ENCODE results near the gene PRKCQ. TPM values are rescaled to one million over a fixed set of nuclear protein-coding genes. Genes with fewer than 3 reads are reported as not detected.

PRKCQ gene
- total RNA-seq, 1 experiment from 2014 or later, result 12.1 TPM

GRCh38 chr10:6520138-6520537, 59.9 kb downstream of the PRKCQ start:
- no peaks in the 10 kb centered on the region; the same call in 1 of the 2 replicates for H3K79me2 ChIP-seq (ENCODE audit: insufficient read depth, low read length)
- no CpG with 5 or more reads among the region's 10 CpGs for WGBS (ENCODE audit: extremely low coverage, insufficient read length, low lambda C conversion rate)
- H3K27me3 Mint-ChIP-seq (ENCODE audit: low read depth), result no peaks in the 10 kb centered on the region
- H4K8ac ChIP-seq (replicated peaks; ENCODE audit: insufficient read length, low read depth, low read length), result no peak overlapping the region
- H2BK12ac ChIP-seq (ENCODE audit: insufficient read length, low read depth, low read length), result no peak overlapping the region
- H3K56ac ChIP-seq (ENCODE audit: insufficient read length, low read depth, low read length), result no peak overlapping the region
- H3K4me2 ChIP-seq (ENCODE audit: insufficient read depth, insufficient read length, low read length), result no peak overlapping the region
- H3T11ph ChIP-seq (ENCODE audit: low read length), result no peak overlapping the region
- no peaks in the 10 kb centered on the region for H4K20me1 ChIP-seq (ENCODE audit: control insufficient read depth, insufficient read depth, insufficient read length)
- H3K36me3 Mint-ChIP-seq (ENCODE audit: insufficient read depth in 1 of 3, low read depth in 3 of 3), result no peaks in the 10 kb centered on the region; a peak in 1 of 7 replicates
- H4K91ac ChIP-seq (ENCODE audit: insufficient read length, low read depth, low read length), result no peak overlapping the region
- H4K5ac ChIP-seq (ENCODE audit: insufficient read length, low read depth, low read length), result no peak overlapping the region
- no peak overlapping the region for H2AK5ac ChIP-seq (ENCODE audit: insufficient read length, low read length)
- H3K4me1 ChIP-seq (ENCODE audit: insufficient read depth, low read length), result no peaks in the 10 kb centered on the region
- no peak for DNase-seq
- no peak overlapping the region for H3K23ac ChIP-seq (ENCODE audit: insufficient read length, low read depth, low read length)
- H3K27me3 ChIP-seq (ENCODE audit: insufficient read depth, low read length), result no peaks in the 10 kb centered on the region
- no peak overlapping the region for H2BK15ac ChIP-seq (ENCODE audit: low read depth, low read length)
- H3K23me2 ChIP-seq (ENCODE audit: insufficient read length, low read depth, low read length, poor library complexity, severe bottlenecking), result no peaks in the 10 kb centered on the region
- no peak overlapping the region for H3K27ac ChIP-seq (ENCODE audit: insufficient read length, low read depth, low read length)
- H3K79me1 ChIP-seq (ENCODE audit: insufficient read depth, low read depth, low read length, poor library complexity, severe bottlenecking), result no peaks in the 10 kb centered on the region
- no peak overlapping the region for H2BK5ac ChIP-seq (ENCODE audit: insufficient read length, low read length)
- no peak overlapping the region for H2BK120ac ChIP-seq (ENCODE audit: low read depth, low read length, poor library complexity, severe bottlenecking)
- peak overlapping the region in 1 of 3 experiments; percentile 78; a peak in 2 of 7 replicates for H3K27ac Mint-ChIP-seq
- H3K9ac ChIP-seq (ENCODE audit: extremely low read depth, insufficient read length, low read length), result no peak overlapping the region
- H3K14ac ChIP-seq (ENCODE audit: insufficient read depth, low read length), result peak overlapping the region; percentile 67
- no peaks in the 10 kb centered on the region for H3K9me3 Mint-ChIP-seq
- H2BK20ac ChIP-seq (ENCODE audit: low read depth, low read length, poor library complexity, severe bottlenecking), result no peak overlapping the region
- TF ChIP-seq CTCF (conservative IDR thresholded peaks at IDR 0.05), result no peak
- no peak overlapping the region for H3K18ac ChIP-seq (ENCODE audit: insufficient read length, low read depth, low read length)
- H3K4me3 Mint-ChIP-seq, result no peak overlapping the region
- no peaks in the 10 kb centered on the region for H3K9me3 ChIP-seq (ENCODE audit: control insufficient read depth, low read depth, low read length)
- H3K4me1 Mint-ChIP-seq, result peaks cover 21 to 29% of the 10 kb centered on the region in 2 experiments
- H2AFZ ChIP-seq (ENCODE audit: low read length), result no peak overlapping the region
- no peak overlapping the region for H3K4ac ChIP-seq (ENCODE audit: low read depth, low read length)
